Stimulated activated CD8-positive, alpha-beta memory T cell treated with anti-CD3 and anti-CD28 coated beads, Interleukin-15, amount 100 ng/mL, for 48 hours (primary cell): ENCODE data around the gene CDCA4.
"Not testable (repeated sequence)": the region's sequence is repeated elsewhere in the genome, so short reads cannot be mapped to it uniquely, and the experiment has no call there.

ENCODE experiments used
- DNase-seq, 2 donors: peaks; one replicate each; pipeline ENCODE4 v3.0.0-alpha.2; 2020; ENCODE audit warnings: low read depth in 2 of 2

CDCA4 gene

GRCh38 chr14:105033412-105033900 lies 12.6 kb upstream of the CDCA4 start:
- not testable (repeated sequence) for DNase-seq

DNA sequence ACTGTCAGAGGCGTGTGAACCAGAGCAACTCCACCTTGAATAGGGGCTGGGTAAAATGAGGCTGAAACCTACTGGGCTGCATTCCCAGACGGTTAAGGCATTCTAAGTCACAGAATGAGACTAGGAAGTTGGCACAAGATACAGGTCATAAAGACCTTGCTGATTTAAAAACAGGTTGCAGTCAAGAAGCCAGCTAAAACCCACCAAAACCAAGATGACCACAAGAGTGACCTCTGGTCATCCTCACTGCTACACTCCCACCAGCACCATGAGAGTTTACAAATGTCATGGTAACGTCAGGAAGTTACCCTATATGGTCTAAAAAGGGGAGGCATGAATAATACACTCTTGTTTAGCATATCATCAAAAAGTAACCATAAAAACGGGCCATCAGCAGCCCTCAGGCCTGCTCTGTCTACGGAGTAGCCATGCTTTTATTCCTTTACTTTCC lies 11.6 kb upstream of the CDCA4 start:
- not testable (repeated sequence) for DNase-seq

DNA sequence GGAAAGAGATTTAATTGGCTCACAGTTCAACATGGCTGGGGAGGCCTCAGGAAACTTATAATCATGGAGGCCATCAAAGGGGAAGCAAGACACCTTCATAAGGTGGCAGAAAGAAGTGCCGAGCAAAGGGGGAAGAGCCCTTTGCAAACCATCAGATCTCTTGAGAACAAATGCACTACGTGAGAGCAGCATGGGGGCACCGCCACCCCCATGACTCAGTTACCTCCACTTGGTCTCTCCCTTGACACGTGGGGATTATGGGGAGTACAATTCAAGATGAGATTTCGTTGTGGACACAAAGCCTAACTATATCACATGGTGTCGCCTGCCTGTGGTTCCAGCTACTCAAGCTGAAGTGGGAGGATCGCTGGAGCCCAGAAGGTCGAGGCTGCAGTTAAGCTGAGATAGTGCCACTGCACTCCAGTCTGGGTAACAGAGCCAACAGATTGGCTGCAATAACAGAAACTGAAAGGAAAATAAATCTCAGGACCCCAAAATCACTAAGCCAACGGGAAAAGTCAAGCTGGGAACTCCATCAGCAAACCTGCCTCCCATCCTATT lies 10.0 kb upstream of the CDCA4 start:
- DNase-seq: no peak

DNA sequence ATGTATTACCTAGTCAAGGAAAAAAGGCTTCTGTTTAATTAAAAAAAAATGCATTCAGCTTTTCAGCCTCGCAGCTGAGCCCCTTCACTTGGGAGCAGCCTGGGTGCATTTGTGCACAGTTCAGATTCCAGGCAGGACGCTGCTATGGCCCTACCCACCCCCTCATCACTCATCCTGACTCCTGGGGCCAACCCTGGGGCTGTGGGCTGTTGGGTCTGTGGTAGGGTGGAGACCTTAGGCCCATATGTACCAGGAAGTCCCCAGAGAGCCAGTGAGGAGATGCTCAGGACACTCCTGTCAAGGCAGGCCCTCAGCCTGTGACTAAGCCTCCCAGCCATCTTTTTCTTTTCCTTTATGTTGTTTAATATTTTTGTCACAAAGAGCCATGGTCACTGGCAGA lies 9.3 kb upstream of the CDCA4 start:
- DNase-seq: no peak

DNA sequence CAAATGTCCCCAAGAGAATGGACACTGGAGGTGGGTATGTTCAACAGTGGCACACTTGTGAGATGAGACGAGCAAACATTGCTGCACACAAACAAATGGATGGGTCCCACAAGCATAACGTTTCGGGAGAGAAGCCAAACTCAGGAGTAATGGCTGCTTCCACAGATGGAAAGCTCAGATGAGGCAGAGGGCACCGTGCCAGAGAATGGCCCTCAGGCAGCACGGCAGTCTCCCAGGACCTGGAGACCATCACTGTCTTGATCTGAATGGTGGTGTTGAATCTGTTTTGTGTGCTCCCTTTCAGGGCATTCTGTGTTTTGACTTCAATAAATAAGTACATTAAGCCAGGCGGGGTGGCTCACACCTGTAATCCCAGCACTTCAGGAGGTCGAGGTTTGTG lies 8.5 kb upstream of the CDCA4 start:
- no peak for DNase-seq

- no peak for DNase-seq
Measured at GRCh38 chr14:105028251-105028927, 7.5 kb upstream of the CDCA4 start.

GRCh38 chr14:105027718-105028117 lies 6.8 kb upstream of the CDCA4 start:
- DNase-seq: not testable (repeated sequence)

GRCh38 chr14:105026802-105027563 lies 6.1 kb upstream of the CDCA4 start:
- no peak for DNase-seq

DNA sequence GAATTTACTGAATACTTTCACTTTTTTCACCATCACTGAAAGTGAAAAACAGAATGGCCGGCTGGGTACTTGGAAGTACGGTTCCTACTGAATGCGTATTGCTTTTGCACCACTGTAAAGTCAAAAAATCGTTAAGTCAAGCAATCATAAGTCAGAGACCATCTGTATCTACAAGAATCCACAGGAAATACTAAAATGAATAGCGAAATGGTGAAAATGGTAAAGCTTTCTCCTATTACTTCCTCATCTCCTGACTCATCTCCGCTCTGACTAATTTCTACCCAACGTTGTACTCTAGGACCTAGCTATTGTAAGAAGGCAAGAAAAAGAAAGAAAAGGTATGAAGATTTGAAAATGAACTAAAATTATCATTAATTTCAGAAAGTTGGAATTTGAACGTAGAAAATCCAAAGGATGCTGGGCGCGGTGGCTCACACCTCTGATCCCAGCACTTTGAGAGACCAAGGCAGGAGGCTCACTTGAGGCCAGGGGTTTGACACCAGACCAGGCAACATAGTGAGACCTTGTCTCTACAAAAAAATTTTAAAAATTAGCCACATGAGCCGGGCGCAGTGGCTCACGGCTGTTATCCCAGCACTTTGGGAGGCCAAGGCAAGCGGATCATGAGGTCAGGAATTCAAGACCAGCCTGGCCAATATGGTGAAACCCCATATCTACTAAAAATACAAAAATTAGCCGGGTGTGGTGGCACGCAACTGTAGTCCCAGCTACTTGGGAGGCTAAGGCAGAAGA lies 5.3 kb upstream of the CDCA4 start:
- no peak for DNase-seq

GRCh38 chr14:105025429-105025828 lies 4.5 kb upstream of the CDCA4 start:
- DNase-seq: no peak

DNA sequence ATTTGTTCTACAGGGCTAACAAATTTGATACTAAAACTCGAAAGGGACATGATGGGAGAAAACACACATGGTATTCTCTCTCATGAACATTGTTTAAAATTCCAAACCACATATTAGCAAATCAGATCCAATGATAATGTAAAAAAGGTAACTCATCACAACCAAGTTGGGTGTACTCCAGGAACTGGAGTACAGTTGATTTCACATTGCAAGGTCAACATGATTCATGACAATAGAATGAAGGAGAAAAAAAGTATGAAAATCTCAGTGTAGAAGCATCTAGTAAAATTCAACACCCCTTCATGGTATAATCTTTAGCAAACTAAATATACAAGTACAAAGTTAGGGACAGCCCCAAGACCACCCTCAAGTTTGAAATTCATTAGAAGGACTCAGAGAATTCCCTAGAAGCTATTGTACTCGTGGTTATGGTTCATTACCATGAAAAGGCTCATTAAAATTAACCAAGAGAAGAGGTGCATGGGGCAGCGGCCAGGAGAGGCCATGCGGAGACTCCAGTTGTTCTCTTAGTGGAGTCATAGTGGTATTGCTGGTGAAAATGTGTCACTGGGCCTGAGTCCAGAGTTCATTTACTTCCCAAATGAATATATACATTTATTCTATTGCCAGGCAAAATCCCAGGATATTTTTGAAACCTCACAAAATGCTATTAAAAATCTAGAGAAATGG lies 3.1 kb upstream of the CDCA4 start:
- DNase-seq: no peak

DNA sequence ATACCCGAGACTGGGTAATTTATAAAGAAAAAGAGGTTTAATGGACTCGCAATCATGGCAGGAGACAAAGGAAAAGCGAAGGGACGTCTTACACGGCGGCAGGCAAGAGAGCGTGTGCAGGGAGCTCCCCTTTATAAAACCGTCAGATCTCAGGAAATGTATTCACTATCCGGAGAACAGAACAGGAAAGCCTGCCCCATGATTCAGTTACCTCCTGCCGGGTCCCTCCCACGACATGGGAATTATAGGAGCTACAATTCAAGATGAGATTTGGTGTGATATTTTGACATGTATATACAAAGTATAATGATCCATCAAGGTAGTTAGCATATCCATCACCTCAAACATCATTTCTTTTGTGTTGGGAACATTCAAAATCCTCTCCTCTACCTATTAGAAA lies 2.3 kb upstream of the CDCA4 start:
- DNase-seq: no peak

- DNase-seq: no peak
Measured at GRCh38 chr14:105022276-105022670, 1.4 kb upstream of the CDCA4 start.

GRCh38 chr14:105021656-105022275 lies 883 bp upstream of the CDCA4 start:
- DNase-seq: peak in 1 of 2 donors; percentile 21

DNA sequence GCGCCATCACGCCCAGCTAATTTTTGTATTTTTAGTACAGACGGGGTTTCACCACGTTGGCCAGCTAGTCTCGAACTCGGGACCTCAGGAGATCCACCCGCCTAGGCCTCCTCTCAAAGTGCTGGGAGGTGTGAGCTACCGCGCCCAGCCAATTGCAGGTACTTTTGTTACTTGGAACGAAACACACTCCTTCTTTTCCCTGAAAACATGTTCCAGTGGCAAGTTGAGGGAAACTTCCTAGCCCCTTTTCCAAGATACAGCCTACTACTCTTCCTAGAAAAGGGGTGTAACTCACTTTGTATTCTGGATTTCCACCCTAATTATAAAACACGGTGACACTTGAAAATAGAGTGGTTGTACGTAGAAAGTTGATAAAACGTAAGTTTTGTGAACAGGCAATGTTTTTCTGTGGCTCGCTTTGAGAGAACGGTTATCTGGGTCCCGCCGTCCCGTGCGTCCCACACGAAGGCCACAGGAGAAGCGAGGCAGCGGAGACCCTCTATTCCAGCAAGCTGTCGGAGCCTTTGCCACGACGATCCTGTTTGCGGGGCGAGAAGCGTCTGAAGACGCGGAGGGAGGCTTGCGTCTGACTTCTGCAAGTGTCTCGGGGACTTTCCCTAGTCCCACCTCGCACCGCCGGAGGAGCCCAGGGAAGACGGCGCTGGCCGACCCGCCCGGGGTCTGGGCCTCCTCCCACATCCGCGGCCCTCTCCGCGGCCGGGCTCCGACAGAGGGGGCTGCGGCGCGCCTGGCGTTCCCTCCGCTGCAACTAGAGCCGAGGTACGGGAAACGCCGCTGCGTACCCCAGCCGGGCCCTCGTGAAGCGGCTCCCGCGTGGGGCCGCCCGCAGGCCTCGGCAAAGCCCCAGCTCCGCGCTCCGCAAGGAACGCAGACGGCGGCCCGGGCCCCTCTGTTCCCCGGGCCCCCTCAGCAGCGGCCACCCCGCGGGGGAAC lies 745 bp downstream of the CDCA4 start:
- DNase-seq: peak; percentile 30 to 51

GRCh38 chr14:105018414-105018813 lies 2.5 kb downstream of the CDCA4 start:
- DNase-seq: no peak

- no peak for DNase-seq
Measured at GRCh38 chr14:105015905-105016304, 5.0 kb downstream of the CDCA4 start.

DNA sequence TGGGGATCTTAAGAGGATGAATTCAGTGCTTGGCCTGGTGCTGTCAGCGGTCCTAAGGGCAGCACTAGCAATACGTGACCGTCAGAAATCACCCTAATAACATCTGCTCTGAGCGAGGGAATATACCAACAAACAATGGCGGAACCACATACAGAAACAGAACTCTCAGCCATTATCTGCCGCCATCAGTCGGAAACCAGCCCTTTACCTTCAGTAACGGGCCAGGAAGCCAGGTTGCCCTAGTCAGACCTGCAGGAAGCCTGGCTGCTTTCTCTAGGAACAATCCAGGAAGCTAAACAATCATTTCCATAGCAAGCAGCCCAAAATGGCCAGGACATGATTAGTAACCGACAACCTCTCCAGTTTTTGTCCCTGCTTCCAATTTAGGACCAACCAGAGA lies 5.6 kb downstream of the CDCA4 start:
- DNase-seq: no peak

- no peak for DNase-seq
Measured at GRCh38 chr14:105014631-105015030, 6.3 kb downstream of the CDCA4 start.

GRCh38 chr14:105014032-105014431 lies 6.9 kb downstream of the CDCA4 start:
- DNase-seq: no peak
